Activated naive CD8-positive, alpha-beta T cell treated with anti-CD3 and anti-CD28 coated beads for 36 hours (primary cell): ENCODE measurements around the gene MSANTD2. TPM values are rescaled to one million over a fixed set of nuclear protein-coding genes. Genes with fewer than 3 reads are reported as not detected.

Experiments
- DNase-seq: peaks from one replicate; pipeline ENCODE4 v3.0.0; 2021
- H3K27ac Mint-ChIP-seq: one replicate; pipeline ENCODE4 v1.8.0; 2022; ENCODE audit warnings: mild to moderate bottlenecking, moderate library complexity, mixed read lengths
- H3K27me3 Mint-ChIP-seq: one replicate; pipeline ENCODE4 v1.8.0; 2022; ENCODE audit warnings: mild to moderate bottlenecking, mixed read lengths
- H3K36me3 Mint-ChIP-seq: one replicate; pipeline ENCODE4 v1.8.0; 2021; ENCODE audit warnings: mild to moderate bottlenecking, mixed read lengths
- H3K4me1 Mint-ChIP-seq: one replicate; pipeline ENCODE4 v1.8.0; 2021; ENCODE audit warnings: mixed read lengths
- H3K4me3 Mint-ChIP-seq: one replicate; pipeline ENCODE4 v1.8.0; 2022; ENCODE audit warnings: mild to moderate bottlenecking, moderate library complexity, mixed read lengths
- H3K9me3 Mint-ChIP-seq: one replicate; pipeline ENCODE4 v1.8.0; 2022; ENCODE audit warnings: mixed read lengths
- total RNA-seq, 2 experiments: library from RNA; stranded (reverse); gene quantifications; one replicate each; pipeline ENCODE4 v1.2.3, GENCODE V29; 2021

MSANTD2 gene
- total RNA-seq, 2 experiments from 2014 or later, result 7.2 TPM

DNA sequence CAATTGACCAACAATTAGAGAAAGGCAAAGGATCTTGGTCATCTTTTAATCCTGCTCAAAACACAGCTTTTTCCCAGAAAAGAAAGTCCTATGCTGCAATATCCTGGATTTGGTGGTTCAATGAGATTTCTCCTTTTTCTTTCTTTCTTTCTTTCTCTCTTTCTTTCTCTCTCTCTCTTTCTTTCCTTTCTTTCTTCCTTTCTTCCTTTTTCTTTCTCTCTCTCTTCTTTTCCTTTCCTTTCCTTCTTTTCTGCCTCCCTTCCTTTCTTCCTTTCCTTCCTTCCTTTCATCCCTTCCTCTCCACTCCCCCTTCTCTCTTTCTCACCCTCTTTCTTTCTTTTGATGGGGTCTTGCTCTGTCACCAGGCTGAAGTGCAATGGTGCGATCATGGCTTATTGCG lies 31.7 kb upstream of the MSANTD2 start:
- H3K4me1 Mint-ChIP-seq, result peaks cover 5% of the 10 kb centered on the region
- H3K27ac Mint-ChIP-seq, result no peak overlapping the region
- H3K4me3 Mint-ChIP-seq, result no peak overlapping the region
- H3K36me3 Mint-ChIP-seq, result no peaks in the 10 kb centered on the region
- H3K27me3 Mint-ChIP-seq, result peaks cover 26% of the 10 kb centered on the region
- DNase-seq, result no peak
- no peaks in the 10 kb centered on the region for H3K9me3 Mint-ChIP-seq

DNA sequence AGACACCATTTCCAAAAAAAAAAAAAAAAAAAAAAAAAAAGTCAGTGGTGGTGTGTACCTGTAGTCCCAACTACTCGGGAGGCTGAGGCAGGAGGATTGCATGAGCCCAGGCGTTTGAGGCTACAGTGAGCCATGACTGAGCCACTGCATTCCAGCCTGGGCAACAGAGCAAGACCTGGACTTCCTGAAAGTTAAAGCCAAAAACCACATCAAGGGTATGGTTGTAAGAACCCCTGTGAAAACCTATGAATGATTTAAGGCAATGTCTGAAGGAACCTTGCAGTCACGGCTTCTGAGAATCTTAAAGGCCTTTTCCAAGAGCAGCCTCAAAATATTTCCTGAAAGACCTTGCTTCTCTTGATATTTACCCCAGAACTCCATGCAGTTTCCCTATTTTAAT lies 30.5 kb upstream of the MSANTD2 start:
- H3K4me3 Mint-ChIP-seq, result no peak overlapping the region
- H3K27ac Mint-ChIP-seq, result no peak overlapping the region
- DNase-seq, result no peak
- no peaks in the 10 kb centered on the region for H3K9me3 Mint-ChIP-seq
- H3K4me1 Mint-ChIP-seq, result no peaks in the 10 kb centered on the region
- H3K27me3 Mint-ChIP-seq, result peaks cover 23% of the 10 kb centered on the region
- H3K36me3 Mint-ChIP-seq, result no peaks in the 10 kb centered on the region

DNA sequence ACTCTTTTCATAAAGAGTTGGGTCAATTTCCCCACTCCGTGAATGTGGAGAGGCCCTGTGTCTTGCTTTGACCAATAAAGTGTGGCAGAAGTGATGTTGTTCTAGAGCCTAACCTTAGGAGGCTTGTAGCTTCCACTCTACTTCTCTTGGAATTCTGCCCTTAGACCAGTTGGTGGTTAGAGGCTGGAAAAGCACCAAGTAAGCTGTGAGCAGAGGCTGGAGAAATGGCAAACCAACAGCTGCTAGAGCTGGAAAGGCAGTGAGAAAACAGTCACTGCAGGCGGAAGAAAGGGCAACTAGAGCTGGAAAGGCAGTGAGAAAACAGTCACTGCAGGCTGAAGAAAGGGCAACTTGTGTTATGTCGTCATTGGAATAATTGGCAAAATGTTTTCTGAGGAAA lies 29.8 kb upstream of the MSANTD2 start:
- DNase-seq, result no peak
- H3K27ac Mint-ChIP-seq, result no peak overlapping the region
- H3K27me3 Mint-ChIP-seq, result peaks cover 18% of the 10 kb centered on the region
- no peak overlapping the region for H3K4me3 Mint-ChIP-seq
- H3K9me3 Mint-ChIP-seq, result no peaks in the 10 kb centered on the region
- no peaks in the 10 kb centered on the region for H3K4me1 Mint-ChIP-seq
- H3K36me3 Mint-ChIP-seq, result no peaks in the 10 kb centered on the region

DNA sequence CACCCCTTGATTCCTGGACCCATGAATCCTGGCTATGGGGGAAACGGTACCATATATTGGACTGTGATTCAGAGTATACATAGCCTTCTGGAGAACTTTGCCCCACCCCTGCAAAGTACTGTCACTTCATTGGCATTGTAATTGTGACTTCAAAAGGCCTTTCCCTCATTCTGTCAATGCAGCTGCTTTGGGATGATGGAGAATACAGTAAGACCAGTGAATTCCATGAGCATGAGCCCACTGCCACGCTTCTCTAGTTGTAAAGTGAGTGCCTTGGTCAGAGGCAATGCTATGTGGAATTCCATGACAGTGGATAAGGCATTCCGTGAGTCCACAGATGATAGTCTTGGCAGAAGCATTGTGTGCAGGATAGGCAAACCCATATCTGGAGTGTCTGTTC lies 25.7 kb upstream of the MSANTD2 start:
- no peak for DNase-seq
- no peaks in the 10 kb centered on the region for H3K36me3 Mint-ChIP-seq
- H3K4me1 Mint-ChIP-seq, result no peaks in the 10 kb centered on the region
- H3K27ac Mint-ChIP-seq, result no peak overlapping the region
- H3K9me3 Mint-ChIP-seq, result no peaks in the 10 kb centered on the region
- H3K4me3 Mint-ChIP-seq, result no peak overlapping the region
- peaks cover 33% of the 10 kb centered on the region for H3K27me3 Mint-ChIP-seq

DNA sequence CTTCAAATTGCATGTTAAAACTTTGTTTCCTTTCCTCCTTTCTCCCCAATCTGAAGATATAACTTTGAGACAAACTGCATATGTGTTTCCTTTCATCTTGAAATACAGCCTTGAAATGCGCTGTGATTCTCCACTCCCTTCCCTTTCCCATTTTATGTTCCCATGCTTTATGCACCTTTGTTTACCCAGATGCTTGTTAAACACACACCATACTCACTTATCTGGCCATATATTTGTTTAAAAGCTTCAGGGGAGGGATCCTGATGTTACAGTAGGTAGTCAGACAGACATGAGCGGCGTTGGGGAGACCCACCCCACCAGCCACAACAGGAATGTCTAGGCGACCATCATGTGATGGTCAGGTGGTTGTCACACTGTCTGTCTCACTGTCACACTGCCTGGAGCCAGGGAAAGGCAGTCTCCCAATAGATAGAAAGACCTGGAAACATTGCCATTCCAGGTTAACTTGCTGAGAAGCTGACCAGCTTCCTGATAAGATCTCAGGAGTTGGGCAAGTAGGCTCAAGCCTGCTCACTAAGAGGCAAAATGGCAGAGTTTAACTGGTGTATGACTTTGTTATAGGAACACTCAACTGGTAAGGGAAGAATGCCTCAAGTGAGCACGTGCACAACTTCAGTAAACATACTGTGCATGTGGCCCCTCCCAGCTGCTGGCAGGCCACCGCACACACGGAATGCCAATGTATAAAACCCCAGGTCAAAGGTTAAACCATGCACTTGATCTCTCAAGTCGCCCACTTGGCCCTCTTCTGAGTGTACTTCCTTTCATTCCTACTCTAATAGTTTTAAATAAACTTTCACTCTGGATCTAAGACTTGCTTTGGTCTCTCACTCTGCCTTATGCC lies 23.5 kb upstream of the MSANTD2 start:
- Mint-ChIP-seq H3K27me3 (peaks cover 49% of the 10 kb centered on the region), H3K4me3 (no peak overlapping the region), H3K4me1 (peaks cover 2% of the 10 kb centered on the region), H3K27ac (no peak overlapping the region), H3K9me3 (no peaks in the 10 kb centered on the region), H3K36me3 (no peaks in the 10 kb centered on the region)
- no peak for DNase-seq

DNA sequence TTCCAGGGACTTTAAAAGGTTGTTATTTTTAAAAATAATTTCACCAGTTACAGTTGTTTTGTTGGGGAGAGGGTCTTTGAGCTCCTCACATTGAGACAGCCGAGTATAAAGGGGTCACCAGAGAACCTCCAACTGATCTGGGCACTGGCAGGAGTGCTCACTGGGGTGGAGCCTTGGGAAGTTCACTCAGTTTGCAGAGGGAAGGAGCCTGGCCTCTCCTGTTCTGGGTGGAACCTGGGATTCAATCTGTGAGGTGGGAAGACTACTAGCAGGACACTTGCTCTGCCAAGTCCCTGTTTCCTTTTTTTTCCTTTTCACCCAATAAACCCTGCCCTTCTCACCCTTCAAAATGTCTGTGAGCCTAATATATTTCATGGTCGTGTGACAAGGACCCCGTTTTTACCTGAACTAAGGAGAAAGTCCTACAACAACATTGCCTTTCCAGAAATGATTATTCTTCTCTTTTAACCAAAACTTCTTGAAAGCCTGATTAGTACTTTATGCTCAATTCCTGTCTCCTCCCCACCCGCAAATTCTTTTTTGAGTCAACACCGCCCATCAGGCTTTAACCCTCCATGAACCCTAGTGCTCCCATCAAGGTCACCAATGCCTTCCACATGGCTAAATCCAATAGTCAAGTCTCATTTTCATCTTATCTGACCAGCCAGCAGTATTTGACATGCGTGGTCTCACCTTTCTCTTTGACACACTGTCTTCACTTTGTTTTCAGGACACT lies 22.0 kb upstream of the MSANTD2 start:
- H3K27ac Mint-ChIP-seq, result no peak overlapping the region
- peaks cover 2% of the 10 kb centered on the region for H3K4me1 Mint-ChIP-seq
- no peaks in the 10 kb centered on the region for H3K9me3 Mint-ChIP-seq
- H3K36me3 Mint-ChIP-seq, result no peaks in the 10 kb centered on the region
- peaks cover 63% of the 10 kb centered on the region for H3K27me3 Mint-ChIP-seq
- DNase-seq, result no peak
- no peak overlapping the region for H3K4me3 Mint-ChIP-seq

DNA sequence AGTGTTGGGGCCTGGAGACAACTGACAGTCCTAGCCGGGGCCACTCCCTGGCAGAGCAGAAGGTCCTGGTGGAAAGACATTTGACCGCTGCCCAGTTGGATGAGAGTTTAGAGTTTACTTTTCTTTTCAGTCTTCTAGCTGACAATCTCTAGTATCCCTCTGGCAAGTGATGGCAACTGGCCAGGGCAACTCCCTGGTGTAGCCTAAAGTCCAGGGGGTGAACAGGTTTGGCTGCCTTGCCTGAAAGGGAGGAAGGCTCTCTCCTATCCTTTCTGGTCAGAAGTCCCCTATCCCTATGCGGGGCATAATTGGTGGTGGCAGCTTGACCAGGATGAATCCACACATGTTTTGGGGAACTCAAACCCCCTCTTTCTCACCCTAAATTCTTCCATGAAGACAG lies 16.8 kb upstream of the MSANTD2 start:
- peaks cover 2% of the 10 kb centered on the region for H3K4me1 Mint-ChIP-seq
- H3K9me3 Mint-ChIP-seq, result no peaks in the 10 kb centered on the region
- no peak for DNase-seq
- no peaks in the 10 kb centered on the region for H3K36me3 Mint-ChIP-seq
- peaks cover 67% of the 10 kb centered on the region for H3K27me3 Mint-ChIP-seq
- H3K27ac Mint-ChIP-seq, result no peak overlapping the region
- no peak overlapping the region for H3K4me3 Mint-ChIP-seq

DNA sequence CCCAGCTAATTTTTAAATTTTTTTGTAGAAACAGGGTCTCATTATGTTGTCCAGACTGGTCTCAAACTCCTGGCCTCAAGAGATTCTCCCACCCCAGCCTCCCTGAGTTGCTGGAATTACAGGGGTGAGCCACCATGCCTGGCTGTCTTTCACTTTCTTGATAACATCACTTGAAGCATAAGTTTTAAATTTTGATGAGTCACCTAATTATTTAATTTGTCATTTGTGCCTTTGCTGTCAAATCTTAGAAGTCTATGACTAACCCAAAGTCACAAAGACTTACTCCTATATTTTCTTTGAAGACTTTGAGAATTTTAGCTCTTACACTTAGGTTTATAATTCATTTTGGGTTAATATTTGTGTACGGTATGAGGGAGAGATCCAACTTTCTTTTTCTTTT lies 14.5 kb upstream of the MSANTD2 start:
- DNase-seq, result no peak
- Mint-ChIP-seq H3K36me3 (no peaks in the 10 kb centered on the region), H3K27me3 (peaks cover 65% of the 10 kb centered on the region), H3K9me3 (no peaks in the 10 kb centered on the region), H3K4me1 (peaks cover 2% of the 10 kb centered on the region), H3K4me3 (no peak overlapping the region), H3K27ac (no peak overlapping the region)

DNA sequence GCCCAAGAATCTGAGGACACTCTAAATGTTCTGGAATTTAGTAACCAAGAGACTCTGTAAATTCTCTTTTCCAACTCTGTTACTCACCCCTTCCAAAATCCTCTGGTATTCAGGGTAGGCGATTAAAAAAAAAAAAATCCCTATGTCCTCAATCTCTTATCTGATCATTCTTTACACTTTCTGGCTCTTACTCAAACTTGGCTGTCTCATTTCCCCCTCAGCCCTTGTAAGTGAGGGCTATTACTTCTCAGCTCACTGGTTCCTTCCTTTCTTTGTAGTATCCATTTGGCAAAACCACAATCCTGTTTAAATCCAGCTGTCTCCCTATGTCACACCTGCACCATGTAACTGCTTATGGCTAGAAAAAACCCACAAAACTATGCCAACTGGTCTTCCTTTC lies 12.7 kb upstream of the MSANTD2 start:
- H3K4me3 Mint-ChIP-seq, result no peak overlapping the region
- no peaks in the 10 kb centered on the region for H3K9me3 Mint-ChIP-seq
- no peak overlapping the region for H3K27ac Mint-ChIP-seq
- no peak for DNase-seq
- H3K4me1 Mint-ChIP-seq, result no peaks in the 10 kb centered on the region
- H3K27me3 Mint-ChIP-seq, result peaks cover 46% of the 10 kb centered on the region
- no peaks in the 10 kb centered on the region for H3K36me3 Mint-ChIP-seq

DNA sequence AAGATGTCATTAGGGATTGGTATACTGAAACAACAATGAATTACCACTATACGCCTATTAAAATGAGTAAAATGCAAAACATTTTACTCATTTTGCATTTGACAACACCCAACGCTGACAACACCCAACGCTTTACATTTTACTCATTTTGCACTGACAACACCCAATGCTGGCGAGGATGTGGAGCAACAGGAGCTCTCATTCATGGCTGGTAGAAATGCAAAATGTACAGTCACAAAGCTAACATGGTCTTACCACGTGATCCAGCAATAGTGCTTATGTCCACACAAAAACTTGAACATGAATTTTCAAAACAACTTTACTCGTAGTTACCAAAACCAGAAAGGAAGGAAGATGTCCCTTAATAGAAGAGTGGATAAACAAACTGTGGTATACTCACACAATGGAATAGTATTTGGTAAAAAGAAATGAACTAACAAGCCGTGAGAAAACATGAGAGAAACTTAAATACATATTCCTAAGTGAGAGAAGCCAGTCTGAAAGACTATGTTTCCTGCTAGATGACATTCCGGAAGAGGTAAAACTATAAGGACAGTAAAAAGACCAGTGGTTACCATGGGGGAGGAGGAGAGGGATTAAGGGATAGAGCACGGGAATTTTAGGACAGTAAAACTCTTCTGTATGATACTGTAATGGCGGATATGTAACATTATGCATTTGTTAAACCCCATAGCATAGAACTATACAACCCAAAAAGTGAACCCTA lies 11.4 kb upstream of the MSANTD2 start:
- no peaks in the 10 kb centered on the region for H3K4me1 Mint-ChIP-seq
- H3K9me3 Mint-ChIP-seq, result no peaks in the 10 kb centered on the region
- no peak overlapping the region for H3K4me3 Mint-ChIP-seq
- no peaks in the 10 kb centered on the region for H3K36me3 Mint-ChIP-seq
- no peak overlapping the region for H3K27ac Mint-ChIP-seq
- no peak for DNase-seq
- H3K27me3 Mint-ChIP-seq, result peaks cover 36% of the 10 kb centered on the region

DNA sequence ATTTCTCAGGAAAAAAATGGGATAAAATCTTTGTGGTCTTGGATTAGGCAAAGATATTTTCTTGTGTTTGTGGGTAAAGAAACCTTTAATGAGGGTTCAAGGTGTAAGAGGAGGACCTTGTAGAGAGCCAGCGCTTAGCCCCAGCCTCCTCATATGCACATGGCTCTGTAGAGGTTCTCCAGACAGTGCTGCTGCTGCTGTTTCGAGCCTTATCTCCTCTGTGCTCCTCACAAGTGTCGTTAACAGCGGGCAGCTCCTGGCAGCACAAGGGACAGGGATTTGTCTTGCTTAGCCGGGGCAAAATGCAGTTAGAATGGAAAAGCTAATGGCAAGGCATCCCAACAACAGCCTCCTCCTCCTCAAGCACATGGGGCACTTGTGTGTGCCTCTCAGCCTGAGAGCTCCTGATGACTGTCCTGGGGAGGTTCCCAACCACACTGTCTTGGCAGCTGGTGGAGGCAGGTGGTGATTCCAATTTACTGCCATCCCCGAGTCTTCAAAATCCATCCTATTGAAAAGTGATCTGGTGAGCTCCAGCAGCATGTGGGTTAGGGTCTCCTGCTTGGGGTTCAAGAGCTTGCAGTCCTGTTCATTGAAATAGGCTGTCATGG lies 7.6 kb upstream of the MSANTD2 start:
- DNase-seq, result no peak
- H3K36me3 Mint-ChIP-seq, result peaks cover 3% of the 10 kb centered on the region
- H3K9me3 Mint-ChIP-seq, result no peaks in the 10 kb centered on the region
- peaks cover 13% of the 10 kb centered on the region for H3K27me3 Mint-ChIP-seq
- no peak overlapping the region for H3K4me3 Mint-ChIP-seq
- H3K4me1 Mint-ChIP-seq, result no peaks in the 10 kb centered on the region
- H3K27ac Mint-ChIP-seq, result no peak overlapping the region

DNA sequence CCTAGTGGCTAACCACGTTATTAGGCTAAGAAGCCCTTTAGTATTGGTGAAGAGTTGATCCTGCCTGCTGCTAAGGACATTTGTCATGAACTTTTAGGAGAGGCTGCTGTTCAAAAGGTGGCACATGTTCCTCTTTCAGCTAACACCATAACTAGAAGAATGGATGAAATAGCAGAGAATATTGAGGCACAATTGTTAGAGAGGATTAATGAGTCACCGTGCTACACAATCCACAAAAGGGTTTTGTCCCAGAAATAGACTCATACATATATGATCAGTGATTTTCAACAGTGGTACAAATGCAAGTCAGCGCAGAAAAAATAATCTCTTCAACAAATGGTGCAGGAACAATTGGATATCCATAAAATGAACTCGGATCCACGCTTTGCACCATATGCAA lies 7.0 kb upstream of the MSANTD2 start:
- no peaks in the 10 kb centered on the region for H3K4me1 Mint-ChIP-seq
- DNase-seq, result no peak
- no peak overlapping the region for H3K4me3 Mint-ChIP-seq
- peaks cover 3% of the 10 kb centered on the region for H3K36me3 Mint-ChIP-seq
- H3K27me3 Mint-ChIP-seq, result peaks cover 8% of the 10 kb centered on the region
- no peaks in the 10 kb centered on the region for H3K9me3 Mint-ChIP-seq
- H3K27ac Mint-ChIP-seq, result no peak overlapping the region

DNA sequence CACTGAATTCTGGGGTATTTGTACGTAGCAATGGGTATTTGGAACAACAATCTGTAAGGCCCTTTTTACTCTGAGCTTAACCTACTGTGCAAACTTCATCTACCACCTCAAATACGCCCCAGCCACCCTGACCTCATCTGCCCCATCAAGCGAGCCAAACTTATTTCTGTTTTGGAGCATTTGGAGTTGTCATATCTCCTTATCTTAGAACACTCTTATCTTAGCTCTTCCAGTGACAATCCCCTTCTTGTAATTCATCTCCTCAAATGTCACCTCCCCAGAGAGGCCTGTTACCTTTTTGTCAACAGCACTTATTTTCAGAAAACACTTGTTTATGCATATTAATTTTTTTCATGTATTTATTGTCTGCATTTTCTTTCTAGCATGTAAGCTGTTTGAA lies 4.7 kb upstream of the MSANTD2 start:
- Mint-ChIP-seq H3K4me3 (no peak overlapping the region), H3K36me3 (peaks cover 3% of the 10 kb centered on the region), H3K27ac (no peak overlapping the region), H3K4me1 (peaks cover 4% of the 10 kb centered on the region), H3K27me3 (no peaks in the 10 kb centered on the region), H3K9me3 (no peaks in the 10 kb centered on the region)
- no peak for DNase-seq

DNA sequence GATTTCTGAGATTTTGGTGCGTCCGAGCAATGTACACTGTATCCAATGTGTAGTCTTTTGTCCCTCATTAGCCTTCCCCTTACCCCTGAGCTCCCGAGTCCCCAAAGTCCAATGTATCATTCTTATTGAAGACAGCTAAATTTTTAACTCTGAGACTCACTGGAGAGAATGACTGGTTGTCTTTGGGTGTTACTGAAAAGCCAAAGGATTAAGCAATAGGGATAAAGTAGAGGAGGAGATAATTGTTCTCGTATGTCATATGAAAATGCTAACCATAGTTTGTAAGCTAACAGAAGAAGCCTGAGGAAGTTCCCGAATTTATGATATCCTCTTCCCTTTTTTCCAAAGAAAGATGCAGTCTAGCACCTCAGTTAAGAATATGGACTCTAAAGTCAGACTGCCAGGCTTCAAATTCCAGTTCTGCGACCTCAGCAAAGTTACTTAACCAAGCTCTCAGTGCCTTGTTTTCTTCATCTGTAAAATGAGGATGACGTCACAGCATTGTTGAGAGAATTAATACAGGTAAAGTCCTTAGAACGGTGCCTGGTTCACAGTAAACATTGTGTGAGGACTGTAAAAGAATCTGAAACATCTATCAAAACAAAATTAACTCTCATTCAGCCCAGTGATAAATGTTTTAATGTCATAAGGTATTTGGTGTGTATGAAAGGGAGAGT lies 1.6 kb upstream of the MSANTD2 start:
- no peak for DNase-seq
- Mint-ChIP-seq H3K36me3 (peaks cover 3% of the 10 kb centered on the region), H3K4me3 (no peak overlapping the region), H3K9me3 (no peaks in the 10 kb centered on the region), H3K4me1 (peaks cover 18% of the 10 kb centered on the region), H3K27ac (no peak overlapping the region), H3K27me3 (no peaks in the 10 kb centered on the region)
